DMS114 treated with DMSO at 0.1 percent for 48 hours (cell line): Measurements from ENCODE around the gene CHRD.

Experiments used
- DNase-seq: peaks from one replicate; lab custom pipeline; 2025; ENCODE audit not compliant: unreplicated experiment; lab: John Stamatoyannopoulos, UW

CHRD gene

GRCh38 chr3:184360929-184361531 lies 18.8 kb upstream of the CHRD start:
- no peak for DNase-seq

- DNase-seq, result no peak
Observed at GRCh38 chr3:184361532-184361931, 18.3 kb upstream of the CHRD start, which contains the start of the genes CLCN2 and POLR2H. Gene CLCN2 (minus strand): TSS chr3:184361605. CDS start chr3:184361479, 126 bp downstream. Gene POLR2H (plus strand): TSS chr3:184361710. CDS start chr3:184363493, 1,783 bp downstream.

GRCh38 chr3:184361932-184362667 lies 17.8 kb upstream of the CHRD start:
- DNase-seq, result peak; percentile 53

GRCh38 chr3:184362668-184363546 lies 16.9 kb upstream of the CHRD start:
- peak; percentile 94 for DNase-seq

GRCh38 chr3:184366619-184367289 lies 13.1 kb upstream of the CHRD start:
- no peak for DNase-seq

GRCh38 chr3:184368116-184368515 lies 11.7 kb upstream of the CHRD start:
- no peak for DNase-seq

- DNase-seq, result no peak
Observed at GRCh38 chr3:184368586-184369183, 11.2 kb upstream of the CHRD start.

- DNase-seq, result peak; percentile 70
Observed at GRCh38 chr3:184371570-184372018, 8.3 kb upstream of the CHRD start.

GRCh38 chr3:184372296-184372821 lies 7.5 kb upstream of the CHRD start:
- DNase-seq, result no peak

- DNase-seq, result no peak
Observed at GRCh38 chr3:184372911-184373310, 6.9 kb upstream of the CHRD start.

- no peak for DNase-seq
Observed at GRCh38 chr3:184373422-184373821, 6.4 kb upstream of the CHRD start.

- DNase-seq, result no peak
Observed at GRCh38 chr3:184375747-184376461, 4.0 kb upstream of the CHRD start.

- no peak for DNase-seq
Observed at GRCh38 chr3:184377374-184377773, 2.5 kb upstream of the CHRD start.

GRCh38 chr3:184377882-184378445 lies 1.9 kb upstream of the CHRD start, which contains the start of gene THPO:
Gene THPO (minus strand): TSS chr3:184378207. CDS start chr3:184376259, 1,948 bp downstream.
- DNase-seq, result no peak

GRCh38 chr3:184378651-184379357 lies 1.1 kb upstream of the CHRD start:
- no peak for DNase-seq

GRCh38 chr3:184380185-184380626 lies 352 bp downstream of the CHRD start:
- DNase-seq, result no peak

- DNase-seq, result no peak
Observed at GRCh38 chr3:184380627-184381260, 890 bp downstream of the CHRD start.
